LNCaP clone FGC (cell line): ENCODE results near the gene CYFIP2.
A peak's percentile ranks its signal among the peaks of the same experiment; 100 is the strongest.

Experiments used
- DNase-seq: peaks from one replicate; pipeline ENCODE4 v3.0.0-alpha.2; 2011; ENCODE audit warnings: low read depth
- H3K4me3 ChIP-seq: 2 replicates; pipeline ENCODE4 v1.5.1; 2011; ENCODE audit warnings: mild to moderate bottlenecking, low read depth, low read length, control low read depth
- CTCF ChIP-seq: IDR thresholded peaks from 2 replicates; pipeline ENCODE4 v1.5.1; 2012; ENCODE audit warnings: mild to moderate bottlenecking; ENCODE audit not compliant: control insufficient read depth, insufficient read depth; ENCODE audit errors: extremely low read depth

The CYFIP2 gene

DNA sequence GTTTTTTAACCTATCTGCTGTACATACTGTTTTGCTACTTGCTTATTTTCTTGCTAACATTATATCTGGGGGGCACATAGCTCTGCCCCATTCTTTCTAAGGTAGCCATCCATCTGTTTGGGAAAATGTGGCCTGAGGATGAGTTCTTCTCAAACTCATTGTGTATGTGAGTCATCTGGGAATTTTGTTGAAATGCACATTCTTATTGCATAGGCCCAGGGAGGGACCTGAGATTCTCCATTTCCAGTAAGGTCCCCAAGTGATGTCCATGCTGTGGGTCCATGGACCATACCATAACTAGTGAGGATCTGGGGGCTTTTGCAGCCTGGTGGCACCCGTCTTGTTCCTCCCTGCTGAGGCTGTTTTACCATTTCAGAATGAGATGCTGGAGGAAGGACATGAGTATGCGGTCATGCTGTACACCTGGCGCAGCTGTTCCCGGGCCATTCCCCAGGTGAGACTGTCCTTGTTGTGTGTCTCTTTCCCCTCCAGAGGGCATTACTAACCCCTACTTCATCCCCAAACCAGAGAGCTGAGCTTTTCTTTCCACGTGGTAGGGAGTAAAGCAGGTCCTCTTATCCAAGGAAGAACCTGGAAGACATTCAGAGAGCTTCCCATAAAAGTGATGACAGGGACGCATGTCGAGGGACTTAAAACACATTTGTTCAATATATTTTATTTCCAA lies 28.6 kb downstream of the CYFIP2 start:
- no peak for DNase-seq
- peak; percentile 26 for TF ChIP-seq CTCF
- no peak overlapping the region for H3K4me3 ChIP-seq

- peak; percentile 35 for DNase-seq
- H3K4me3 ChIP-seq: no peak overlapping the region
- TF ChIP-seq CTCF: no peak
These were observed 29.3 kb downstream of the CYFIP2 start for GRCh38 chr5:157295247-157295646.

DNA sequence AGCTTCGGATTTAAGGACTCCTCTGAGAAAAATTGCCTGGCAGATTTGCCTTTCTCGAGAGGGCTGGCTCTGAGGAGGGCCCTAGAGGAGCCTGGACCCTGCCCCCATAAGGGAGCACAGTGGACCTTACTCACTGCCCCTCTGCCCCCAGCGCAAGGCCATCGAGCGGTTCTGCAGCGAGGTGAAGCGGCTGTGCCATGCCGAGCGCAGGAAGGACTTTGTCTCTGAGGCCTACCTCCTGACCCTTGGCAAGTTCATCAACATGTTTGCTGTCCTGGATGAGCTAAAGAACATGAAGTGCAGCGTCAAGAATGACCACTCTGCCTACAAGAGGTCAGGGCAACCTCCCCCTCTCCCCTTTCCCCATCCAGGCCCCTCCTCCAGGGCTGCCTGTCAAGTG lies 34.6 kb downstream of the CYFIP2 start:
- DNase-seq: no peak
- TF ChIP-seq CTCF: no peak

DNA sequence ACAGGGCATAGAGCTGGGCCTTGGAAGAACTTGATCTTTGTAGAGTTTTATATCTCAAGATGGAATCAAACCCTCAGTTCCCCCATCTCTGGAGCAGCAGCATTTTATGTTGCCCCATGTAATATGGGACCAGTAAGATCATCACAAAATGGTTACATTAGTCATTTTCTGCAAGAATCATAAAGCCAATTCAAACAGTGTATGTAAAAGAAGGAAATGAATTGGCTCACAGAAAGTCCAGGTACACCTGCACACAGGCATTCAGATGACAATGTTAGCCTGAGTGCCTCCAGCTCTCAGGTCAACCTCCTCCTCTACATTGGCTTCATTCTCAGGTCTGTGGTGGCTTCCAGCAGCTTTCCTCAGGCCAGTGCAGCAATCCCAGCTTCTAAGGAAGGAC lies 35.1 kb downstream of the CYFIP2 start:
- H3K4me3 ChIP-seq: no peak overlapping the region
- TF ChIP-seq CTCF: no peak
- no peak for DNase-seq

More for the DNA sequence above, 34.6 kb downstream of the CYFIP2 start:
- H3K4me3 ChIP-seq: no peak overlapping the region

DNA sequence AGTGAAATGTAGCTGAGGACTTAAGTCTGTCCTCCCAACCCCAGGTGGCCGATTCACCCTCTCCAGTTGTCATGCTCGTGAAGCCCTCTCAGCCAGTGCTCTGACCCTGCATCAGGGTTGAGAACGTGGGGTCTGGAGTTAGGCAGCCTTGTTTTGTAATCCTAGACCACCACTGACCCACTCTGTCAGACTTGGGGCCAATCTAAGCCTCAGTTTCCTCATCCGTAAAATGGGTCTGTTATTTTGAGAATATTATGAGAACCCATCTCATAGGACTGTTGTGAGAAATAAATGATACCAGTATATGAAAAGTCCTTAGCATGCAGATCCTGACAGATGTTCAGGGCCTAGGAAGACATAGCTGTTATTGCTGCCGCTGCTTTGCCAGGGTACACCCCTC lies 37.1 kb downstream of the CYFIP2 start:
- DNase-seq: no peak
- H3K4me3 ChIP-seq: no peak overlapping the region
- no peak for TF ChIP-seq CTCF

DNA sequence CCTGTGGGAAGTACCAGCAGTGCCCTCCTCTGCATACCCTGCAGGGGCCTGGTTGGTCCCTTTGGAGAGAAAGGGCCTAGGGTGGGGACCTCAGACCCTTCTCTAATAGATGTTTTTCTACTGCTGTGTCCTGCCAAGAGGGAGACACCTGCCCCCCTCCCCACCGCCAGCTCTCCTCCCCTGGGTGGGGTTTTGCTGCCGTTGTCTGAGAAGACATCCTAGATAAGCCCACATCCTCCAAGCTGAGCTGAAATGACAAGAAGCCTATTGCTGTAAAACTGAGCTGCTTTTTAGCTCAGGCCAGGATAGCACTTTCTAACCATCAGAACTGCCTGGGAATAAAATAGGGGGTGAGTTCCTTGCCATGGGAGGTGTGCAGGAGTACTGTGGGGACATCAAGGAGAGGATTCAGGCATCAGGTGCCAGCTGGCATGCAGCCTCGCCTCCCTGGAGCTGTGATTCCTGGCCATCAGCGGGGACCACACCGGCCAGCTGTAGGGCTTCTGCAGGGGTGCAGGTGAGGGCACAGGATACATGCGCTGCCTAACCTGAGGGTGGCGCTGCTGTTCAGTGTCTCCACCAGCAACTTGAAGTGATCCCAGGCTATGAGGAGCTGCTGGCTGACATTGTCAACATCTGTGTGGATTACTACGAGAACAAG lies 37.9 kb downstream of the CYFIP2 start:
- peak; percentile 12; the same call in 1 of the 2 replicates for TF ChIP-seq CTCF

More for the DNA sequence above, 37.9 kb downstream of the CYFIP2 start:
- H3K4me3 ChIP-seq: no peak overlapping the region
- no peak for DNase-seq
